D341Med (cell line): ENCODE data around the gene OR6B2.
A peak's percentile ranks its signal among the peaks of the same experiment; 100 is the strongest.

Experiments
- DNase-seq: peaks from one replicate; pipeline ENCODE4 v3.0.0; 2012; ENCODE audit warnings: low spot score

The OR6B2 gene

DNA sequence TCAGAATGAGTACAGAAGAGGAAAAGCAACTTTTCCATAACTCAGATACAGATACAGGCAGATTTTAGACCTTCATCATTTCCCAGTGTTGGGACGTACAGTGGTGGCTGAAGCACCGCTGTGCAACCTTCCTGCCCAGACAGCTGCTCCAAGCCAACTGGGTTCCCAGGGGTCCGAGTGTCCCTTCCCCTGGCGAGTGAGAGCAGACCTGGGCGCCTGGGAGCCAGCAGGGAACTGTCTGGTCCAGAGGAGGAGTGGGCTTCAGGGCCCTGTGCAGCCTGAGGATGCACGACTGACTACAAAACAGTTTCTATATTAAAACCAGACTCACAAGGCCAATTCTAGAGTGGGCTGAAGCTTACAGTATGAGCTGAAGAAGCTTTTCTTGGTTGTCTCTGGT is 11.1 kb upstream of the OR6B2 start:
- DNase-seq, result no peak

DNA sequence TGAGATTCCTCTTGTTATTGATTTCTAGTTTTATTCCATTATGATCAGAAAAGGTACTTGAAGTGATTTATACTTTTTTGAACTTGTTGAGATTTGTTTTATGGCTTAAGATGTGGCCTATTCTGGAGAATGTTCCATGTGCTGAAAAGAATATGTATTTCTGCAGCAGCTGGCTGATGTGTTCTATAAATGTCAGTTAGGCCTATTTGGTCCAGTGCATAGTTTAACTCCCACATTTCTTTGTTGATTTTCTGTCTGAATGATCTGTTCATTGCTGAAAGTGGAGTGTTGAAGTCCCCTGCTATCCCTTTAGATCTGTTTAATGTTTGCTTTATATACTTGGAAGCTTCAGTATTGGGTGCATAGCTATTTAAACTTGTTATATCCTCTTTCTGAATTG is 7.1 kb upstream of the OR6B2 start:
- DNase-seq, result no peak

DNA sequence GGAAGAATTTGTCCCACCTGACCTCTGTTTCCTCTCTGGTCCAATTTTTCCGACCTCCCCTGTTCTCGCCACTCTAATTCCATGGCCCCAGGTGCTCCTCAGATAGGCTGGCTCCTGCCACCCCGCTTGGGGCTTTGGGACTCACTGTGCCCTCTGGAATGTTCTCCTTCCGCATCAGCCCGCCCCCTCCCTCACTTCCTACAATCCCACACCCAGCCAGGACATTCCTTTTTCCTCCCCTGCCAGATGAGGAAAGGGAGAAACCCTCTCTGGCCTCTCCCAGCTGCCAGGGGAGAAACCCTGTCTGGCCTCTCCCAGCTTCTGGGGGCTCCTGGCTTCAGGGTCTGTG is 3.1 kb upstream of the OR6B2 start:
- no peak for DNase-seq

DNA sequence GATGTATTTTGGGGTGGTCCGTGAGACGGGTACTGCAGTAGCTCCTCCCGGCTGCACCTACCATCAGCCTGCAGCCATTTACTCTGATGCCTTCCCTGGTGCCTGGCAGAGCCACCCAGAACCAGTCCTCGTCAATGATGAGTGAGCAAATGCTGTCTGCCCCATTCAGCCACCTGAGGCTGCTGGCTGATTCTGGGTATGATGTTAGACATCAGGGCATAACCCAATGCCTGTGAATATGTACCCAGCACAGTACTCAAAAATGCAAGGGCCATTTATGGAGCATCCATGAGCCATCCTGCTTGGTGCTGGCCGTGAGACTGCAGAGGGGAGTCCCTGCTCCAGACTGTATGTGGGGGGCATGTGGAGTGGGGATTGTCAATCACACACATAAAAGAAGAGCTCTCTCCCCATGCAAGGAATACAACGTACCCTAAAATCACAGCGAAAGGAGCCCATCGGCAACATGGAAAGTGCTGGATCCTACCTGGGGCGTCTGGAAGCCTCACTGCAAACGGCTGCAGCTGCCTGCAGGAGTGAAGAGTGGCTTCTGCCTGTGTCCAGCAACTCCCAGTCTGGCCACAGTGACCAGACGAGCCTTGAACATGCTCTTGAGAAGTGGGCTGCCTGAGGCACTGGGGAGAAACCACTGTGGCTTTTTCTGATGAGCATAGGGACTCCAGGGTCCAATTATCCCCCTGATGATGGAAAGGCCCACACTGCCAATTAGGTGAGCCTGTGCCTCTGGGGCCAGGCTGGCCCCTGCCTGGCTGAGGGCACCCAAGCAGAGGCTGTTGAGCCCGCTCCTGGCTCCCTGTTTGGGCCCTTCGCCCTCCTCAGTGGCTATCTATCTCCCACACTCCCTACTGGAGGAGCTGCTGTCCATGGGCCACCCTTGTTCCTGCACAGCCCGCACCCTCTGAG is 2.4 kb upstream of the OR6B2 start:
- no peak for DNase-seq

DNA sequence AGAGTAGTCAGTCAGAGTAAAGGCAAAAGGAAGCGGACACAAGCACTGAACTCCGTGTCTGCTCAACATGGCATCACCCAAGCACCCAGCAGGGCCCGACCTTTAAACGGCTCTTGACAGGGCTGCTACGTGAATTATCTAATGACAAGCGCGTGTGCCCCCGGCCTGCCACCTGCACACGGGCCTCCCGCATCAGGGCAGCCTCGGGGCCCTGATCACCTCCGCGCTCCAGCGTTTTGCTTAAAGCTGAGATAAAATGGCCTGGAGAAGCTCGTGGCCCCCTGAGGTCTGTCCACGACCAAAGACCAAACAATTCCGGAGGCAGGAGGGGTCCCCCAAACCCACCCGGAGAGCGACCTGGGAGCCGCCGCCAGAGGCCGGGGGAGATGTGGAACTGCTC is 5.5 kb downstream of the OR6B2 start:
- peak; percentile 52 for DNase-seq

DNA sequence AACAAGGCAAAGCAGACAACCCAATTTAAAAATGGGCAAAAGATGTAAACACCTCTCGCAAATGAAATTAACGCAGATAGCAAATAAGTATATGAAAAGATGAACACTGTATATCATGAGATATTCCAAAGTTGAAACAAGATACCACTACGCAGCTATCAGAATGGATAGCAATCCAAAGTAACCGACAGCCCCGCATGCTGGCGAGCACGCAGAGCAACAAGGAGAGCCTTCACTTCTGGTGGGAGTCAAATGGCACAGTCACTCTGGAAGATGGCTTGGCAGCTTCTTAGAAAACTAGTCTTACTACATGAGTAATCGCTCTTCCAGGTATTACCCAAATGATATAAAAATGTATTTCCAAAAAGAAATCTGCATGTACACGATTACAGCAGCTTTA is 6.4 kb downstream of the OR6B2 start:
- no peak for DNase-seq

DNA sequence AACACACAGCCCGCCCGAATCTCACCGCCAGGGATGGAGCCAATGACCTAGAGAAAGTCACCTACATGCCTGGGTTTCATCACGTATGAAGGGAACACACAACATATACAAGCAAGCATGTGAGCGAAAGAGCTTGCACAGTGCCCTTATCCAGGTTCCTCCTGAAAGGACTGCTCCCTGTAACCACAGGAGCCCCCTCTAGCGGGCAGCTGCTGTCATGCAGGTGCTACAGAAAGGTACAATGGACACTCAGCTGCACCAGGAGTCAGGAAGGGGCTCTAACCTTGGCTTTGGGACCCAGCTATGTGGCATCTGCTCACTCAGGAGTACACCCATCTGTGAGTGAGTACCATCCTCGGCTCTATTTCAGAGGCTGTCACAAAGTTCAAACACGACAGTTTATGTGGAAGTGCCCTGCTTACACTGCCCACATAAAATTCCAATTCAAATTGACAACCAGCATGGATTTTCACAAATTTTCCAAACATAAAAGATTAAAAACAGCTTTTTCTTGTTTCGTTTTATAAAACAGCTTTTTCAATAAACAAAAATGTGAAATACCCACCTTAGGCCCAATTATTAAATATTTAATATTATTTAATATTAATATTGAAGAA is 8.6 kb downstream of the OR6B2 start:
- peak; percentile 81 for DNase-seq

DNA sequence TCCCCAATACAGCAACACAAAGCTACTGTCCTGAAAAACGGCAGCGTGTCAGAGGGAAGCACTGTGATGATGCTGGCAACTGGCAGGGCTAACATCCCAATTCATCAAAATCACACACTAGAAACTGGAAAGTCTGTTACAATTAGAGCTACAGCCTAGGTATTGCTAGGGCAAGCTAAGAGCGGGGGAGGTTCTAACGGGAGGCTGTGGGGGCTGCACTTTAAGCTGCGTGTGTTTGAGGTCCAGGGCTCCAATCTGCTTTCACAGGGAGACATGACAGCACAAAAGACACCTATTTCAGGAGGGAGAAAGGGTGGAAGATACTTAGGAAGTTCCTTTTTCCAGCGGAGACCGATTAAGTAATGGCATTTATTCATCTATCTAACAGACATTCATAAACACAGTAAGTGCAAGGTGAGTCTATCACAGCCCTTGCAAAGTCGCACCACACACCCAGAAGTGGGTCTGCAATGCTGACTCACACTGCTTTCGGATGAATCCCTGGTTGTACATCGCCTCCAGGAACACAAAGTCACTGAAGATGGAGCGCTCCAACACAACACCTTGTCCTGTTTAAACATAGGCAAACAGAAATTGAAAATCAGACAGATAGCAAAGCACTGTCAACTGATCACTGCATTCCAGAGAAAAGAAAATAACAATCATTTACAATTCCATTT is 12.0 kb downstream of the OR6B2 start:
- no peak for DNase-seq

DNA sequence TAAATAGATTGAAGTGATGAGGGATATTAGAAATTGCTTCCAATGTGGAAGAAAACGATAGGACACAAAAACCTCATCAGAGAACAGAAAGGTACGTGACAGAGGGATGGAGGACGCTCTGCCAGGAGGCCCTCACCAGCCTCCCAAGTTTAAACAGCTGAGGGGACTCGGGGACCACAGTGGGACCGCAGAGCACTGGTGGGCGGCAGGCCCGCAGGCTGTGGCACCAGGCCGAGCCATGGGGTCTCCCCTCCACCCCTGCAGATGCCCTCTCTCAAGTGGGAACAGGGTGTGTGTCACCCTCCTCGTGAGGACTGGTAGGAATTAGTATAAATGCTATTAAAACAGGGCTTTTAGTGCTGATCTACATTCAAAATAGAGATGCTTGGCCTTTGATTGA is 15.9 kb downstream of the OR6B2 start:
- no peak for DNase-seq

DNA sequence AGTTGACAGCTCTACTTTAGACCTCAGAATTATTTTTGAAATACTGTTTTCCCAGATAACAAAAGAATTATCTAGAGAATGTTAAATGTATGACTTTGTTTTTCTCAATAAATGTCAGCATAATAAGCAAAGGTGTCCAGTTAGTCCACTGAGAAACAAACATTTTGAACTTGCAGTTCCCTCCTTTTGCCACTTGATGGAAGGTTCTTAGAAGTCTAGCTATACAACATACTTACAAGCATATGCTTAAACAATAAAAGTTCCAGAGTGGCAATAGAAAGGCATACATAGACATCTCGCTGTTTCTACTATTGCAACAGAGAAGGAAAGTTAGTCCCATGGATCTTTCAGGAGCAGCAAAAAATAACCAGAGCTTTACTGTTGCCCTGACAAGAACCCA is 16.9 kb downstream of the OR6B2 start:
- DNase-seq, result no peak

DNA sequence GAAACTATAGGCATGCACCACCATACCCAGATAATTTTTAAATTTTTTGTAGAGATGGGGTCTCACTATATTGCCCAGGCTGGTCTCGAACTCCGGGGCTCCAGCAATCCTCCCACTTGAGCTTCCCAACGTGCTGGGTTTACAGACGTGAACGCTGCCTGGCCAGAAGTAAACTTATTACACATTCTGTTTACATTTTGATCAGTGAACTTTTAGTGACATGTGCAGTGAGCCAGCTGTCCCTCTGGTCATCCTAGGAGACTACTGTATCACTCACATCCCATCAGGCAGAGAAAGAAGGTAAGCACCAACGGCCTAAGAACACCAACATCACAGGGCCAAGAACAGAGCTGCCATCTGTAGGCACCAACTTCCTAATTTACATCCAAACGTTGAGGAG is 27.2 kb downstream of the OR6B2 start:
- no peak for DNase-seq

DNA sequence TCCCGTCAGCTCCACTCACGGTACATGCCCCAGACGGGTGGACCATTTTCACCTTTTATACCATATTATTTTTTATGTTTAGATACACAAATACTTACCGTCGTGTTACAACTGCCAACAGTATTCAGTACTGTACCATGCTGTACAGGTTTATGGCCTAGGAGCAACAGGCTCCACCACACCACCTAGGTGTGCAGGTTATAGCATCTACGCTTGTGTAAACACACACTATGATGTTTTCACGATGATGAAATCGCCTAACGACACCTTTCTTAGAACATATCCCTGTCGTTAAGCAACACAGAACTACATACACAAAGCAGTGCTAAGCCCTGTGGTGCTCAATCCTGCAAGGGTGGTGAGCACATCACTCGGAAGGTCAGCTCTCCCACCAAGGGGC is 29.6 kb downstream of the OR6B2 start:
- DNase-seq, result no peak

DNA sequence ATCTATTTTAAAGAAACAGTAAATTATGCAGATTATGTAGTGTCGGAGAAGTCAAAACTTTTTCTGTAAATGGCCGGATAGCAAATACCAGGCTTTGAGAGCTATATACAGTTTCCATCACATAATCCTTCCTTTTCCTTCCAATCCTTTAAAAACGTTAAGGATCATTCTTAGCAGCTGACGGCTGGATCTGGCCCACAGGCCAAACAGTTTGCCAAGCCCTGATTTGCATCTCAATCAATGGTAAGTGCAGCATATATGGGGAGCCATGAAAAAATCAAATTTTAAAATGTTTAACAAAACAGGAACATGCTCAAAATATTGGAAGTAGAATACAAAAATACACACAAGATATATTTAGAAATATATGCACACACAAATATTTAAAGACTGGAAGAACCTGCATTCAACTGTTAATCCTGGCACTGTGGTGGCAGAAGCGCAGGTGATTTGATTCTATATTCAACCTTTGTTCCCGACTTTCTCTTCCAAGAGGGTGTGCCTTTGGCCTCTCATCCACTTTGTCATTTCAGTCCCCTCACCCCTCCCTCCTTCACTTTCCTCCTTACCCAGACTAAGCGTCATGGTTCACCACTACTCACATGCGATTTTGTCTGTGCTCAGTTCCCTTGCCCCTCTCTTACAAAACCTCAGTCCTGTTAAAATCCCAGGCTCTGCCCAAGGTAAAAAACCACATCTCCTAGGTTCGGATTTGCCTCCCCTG is 32.4 kb downstream of the OR6B2 start:
- no peak for DNase-seq

DNA sequence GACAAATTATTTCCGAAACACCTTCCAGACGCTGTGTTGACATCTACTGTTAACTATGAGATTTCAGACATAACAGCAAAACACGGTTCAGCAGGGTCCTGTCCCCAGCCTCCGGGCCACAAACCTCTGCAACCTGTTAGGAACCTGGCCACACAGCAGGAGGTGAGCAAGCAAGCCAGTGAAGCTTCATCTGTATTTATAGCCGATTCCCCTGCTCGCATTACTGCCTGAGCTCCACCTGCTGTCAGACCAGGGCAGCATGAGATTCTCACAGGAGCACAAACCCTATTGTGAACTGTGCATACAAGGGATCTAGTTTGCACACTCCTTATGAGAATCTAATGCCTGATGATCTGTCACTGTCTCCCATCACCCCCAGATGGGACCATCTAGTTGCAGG is 36.1 kb downstream of the OR6B2 start:
- DNase-seq, result no peak

DNA sequence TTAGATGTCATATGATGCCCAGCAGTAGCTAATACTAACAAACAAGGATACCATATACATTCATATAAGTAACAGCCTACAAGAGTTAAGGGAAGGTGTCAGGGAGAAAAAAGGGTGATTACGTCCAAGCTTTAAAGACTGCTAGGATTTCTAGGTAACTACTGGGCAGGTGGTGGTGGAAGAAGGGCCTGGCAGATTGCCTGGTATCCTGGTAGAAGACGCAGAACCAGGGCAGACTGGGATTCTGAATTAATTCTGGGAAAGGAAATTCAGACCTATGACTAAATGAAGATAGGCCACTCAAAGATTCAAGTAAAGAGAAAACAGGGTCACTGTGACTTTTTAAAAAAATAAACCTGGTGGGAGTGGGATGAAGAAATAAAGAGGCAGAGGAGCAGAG is 36.9 kb downstream of the OR6B2 start:
- no peak for DNase-seq

DNA sequence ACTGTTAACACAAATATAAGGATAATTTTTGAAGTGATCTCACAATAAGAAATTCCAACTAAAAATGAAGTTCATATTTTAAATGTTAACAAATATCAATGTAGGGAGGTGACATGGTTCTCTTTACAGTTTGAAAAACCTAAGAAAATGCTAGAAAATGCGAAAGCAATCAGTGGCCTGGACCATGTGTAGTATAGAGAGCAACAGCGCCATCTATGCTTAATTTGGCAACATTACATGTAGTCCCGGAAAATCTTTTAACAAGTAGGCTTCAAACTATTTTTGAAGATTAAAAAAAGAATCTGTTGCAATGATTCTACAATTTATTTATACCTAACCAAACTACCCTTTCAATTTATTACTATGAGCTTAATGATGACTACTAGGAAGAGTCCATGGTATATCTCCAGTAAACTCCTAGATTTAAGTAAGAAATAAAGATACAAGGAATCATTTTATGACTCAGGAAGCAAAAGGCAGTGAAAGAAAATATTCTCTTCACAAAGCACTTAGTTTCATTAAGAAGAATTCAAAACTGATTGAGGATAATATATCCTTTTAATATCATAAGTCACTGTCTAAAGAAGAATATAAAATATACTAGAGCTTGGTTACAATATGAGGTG is 38.4 kb downstream of the OR6B2 start:
- DNase-seq, result peak; percentile 45

DNA sequence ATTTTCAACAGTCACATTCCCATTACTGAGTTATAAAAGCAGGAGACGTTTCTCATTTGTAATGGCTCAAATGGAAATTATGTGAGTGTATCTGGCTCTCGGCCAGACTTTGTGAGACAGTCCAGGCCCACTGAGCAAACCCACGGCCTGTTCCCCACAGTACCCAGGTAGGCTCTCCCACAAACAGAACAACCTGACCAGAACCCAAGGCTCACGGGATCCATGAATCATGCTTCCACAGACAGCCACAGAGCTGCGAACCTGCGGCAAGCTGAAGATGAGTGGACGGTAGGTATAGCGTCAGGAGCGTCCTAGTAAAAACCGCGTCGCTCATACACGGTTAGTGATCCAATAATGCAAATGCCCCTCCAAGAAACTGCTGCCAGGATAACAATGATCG is 39.3 kb downstream of the OR6B2 start:
- DNase-seq, result no peak

DNA sequence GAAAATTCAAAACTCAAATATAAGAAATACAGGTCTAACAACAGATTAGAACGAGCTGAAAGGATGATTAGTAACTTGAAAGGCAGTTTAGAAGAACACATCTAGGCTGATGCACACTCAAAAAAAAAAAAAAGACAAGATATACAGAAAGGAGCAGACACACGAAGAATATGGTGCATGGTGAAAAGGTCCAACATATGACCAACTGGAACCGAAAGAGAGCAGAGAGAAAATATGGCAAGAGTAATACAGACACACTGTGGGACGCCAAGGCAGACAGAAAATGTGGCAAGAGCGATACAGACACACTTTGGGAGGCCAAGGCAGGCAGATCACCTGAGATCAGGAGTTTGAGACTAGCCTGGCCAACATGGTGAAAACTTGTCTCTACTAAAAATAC is 44.9 kb downstream of the OR6B2 start:
- DNase-seq, result no peak

DNA sequence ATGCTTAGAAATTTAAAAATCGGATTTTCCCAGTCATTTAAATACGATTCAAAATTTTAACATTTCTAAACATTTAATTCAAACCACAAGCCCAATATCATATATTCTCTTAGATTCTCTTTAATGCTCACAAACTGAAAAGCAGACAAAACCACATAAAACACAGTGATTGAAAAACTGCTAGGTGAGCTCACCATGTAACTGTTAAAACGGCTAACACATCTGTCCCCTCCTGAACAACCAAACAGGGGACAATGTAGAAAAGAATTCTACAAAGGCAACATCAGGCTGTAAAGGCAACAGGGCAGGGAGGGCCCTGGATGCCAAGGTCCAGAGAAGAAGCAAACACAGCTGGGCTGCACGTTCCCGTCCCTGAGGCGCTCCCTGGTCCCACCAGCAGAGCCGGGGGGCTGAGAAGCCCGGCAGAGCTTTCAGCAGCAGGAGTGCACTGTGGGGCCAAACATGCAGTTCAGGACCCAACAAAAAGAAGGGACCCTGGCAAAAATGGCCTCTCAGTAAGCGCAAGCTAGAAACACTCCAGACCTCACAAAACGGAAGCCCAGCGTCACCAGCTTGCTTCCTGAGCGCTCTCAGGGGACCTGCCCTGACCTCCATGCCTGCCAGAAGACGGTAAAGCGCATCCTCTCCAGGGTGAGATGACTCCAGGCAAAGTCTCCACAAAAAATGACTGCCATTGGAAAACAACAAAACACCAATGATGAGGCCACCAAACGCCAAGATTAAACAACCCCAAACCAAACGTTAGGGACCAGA is 45.6 kb downstream of the OR6B2 start:
- DNase-seq, result no peak

DNA sequence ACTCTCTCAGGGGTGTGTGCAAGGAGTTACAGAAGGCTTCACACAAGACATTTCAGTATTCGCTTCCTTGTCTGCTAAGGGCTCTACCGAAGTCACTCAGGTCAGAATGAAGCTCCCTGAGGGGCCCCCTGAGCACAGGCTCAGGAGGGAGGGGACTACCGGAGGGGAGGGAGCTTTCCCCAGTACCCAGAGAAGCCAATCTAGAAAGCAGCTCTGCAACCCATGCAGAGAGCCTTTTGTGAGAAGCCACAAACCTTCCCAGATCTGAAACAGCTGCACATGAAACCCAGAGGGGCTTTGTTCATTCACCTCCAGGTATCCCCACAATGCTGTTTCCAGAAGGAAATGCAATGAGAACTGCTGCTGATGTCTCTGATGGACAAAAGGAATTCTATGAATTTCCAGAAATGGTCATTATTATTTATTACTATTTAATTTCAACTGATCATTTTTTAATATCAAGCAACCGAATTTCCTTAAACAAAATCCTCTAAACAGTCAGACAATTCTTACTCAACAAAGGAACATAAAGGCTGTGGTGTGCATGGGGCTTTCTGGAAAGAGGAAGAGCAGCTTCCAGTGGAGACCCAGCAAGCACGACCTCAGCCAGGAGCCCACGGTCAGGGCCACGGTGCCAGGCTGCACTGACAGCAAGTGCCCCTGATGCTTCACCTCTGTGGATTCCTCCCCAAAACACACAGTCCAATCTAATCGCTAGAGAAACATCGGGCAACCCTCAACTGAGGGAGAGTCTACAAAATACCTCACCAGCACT is 47.0 kb downstream of the OR6B2 start:
- no peak for DNase-seq
